ENCODE data around the gene CENPF.

DNA sequence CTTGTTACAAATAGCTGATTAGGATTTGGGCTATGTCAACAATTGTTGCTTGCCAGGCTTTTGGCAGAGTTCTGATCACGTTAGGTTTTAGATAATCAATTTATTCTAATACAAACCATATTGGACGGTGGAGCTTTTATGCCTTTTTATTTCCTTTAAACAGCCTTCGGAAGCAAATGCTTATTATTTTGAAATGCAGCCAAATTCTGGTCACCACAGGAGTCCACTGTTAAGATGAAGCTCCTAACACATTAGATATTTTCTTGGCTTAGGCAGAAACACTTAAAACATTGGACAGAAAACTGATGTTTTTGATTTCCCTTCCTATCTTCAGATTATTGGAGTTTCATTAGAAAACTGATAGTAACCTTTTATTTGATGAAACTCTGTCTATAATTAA, 82.9 kb downstream of the CENPF start:
- TF ChIP-seq POLR2A (IDR thresholded peaks at IDR 0.05) (no peak), POLR2AphosphoS5 (IDR thresholded peaks at IDR 0.05) (no peak), CTCF (IDR thresholded peaks at IDR 0.05 in 8 of 11, conservative IDR thresholded peaks at IDR 0.05 in 3 of 11) (no peak)
